HepG2 (cell line): ENCODE measurements around the gene INAFM2. TPM values are rescaled to one million over a fixed set of nuclear protein-coding genes. Genes with fewer than 3 reads are reported as not detected.

Source experiments
- CENPX ChIP-seq: sonication (generic); formaldehyde crosslinking; IDR thresholded peaks from 2 replicates; pipeline ENCODE4 v1.9.0; 2021; ENCODE audit warnings: mild to moderate bottlenecking, missing genetic modification reagents, moderate library complexity
- CREB1 ChIP-seq, 2 experiments: fragments of 450-650 bp in 1 of 2; IDR thresholded peaks; 2 replicates each; pipeline ENCODE4 v1.6.1; 2016 to 2017; ENCODE audit warnings: control low read depth in 1 of 2, mild to moderate bottlenecking in 1 of 2, missing compliant biosample characterization in 1 of 2, missing genetic modification characterization in 1 of 2
- GTF2F1 ChIP-seq: fragments of 150-350 bp; IDR thresholded peaks from 2 replicates; pipeline ENCODE4 v1.6.1; 2014; ENCODE audit warnings: low read length
- MAFG ChIP-seq: sonication (generic); formaldehyde crosslinking; IDR thresholded peaks from 2 replicates; pipeline ENCODE4 v1.5.1; 2020; ENCODE audit warnings: mild to moderate bottlenecking, missing genetic modification reagents
- MATR3 ChIP-seq: sonication (generic); formaldehyde crosslinking; IDR thresholded peaks from 2 replicates; pipeline ENCODE4 v1.4.0; 2020; ENCODE audit warnings: missing genetic modification reagents
- MXI1 ChIP-seq: IDR thresholded peaks from 3 replicates; pipeline ENCODE4 v1.6.1; 2012; ENCODE audit warnings: low read depth, low read length, inconsistent platforms, borderline replicate concordance
- REL ChIP-seq: sonication (generic); formaldehyde crosslinking; conservative IDR thresholded peaks from 2 replicates; pipeline ENCODE4 v1.8.0; 2022; ENCODE audit warnings: mild to moderate bottlenecking, missing genetic modification reagents, moderate library complexity
- TEAD3 ChIP-seq: optimal IDR thresholded peaks from 2 replicates; pipeline ENCODE3; 2016; ENCODE audit warnings: borderline replicate concordance
- ZBTB3 ChIP-seq: sonication (generic); formaldehyde crosslinking; IDR thresholded peaks from 2 replicates; pipeline ENCODE4 v1.4.0; 2020; ENCODE audit warnings: low read depth, mild to moderate bottlenecking, moderate library complexity, missing genetic modification reagents, borderline replicate concordance
- ZFP36L2 ChIP-seq: sonication (generic); formaldehyde crosslinking; IDR thresholded peaks from 2 replicates; pipeline ENCODE4 v1.4.0; 2020; ENCODE audit warnings: missing genetic modification reagents
- ZNF17 ChIP-seq: sonication (generic); formaldehyde crosslinking; IDR thresholded peaks from 2 replicates; pipeline ENCODE4 v1.5.0; 2020; ENCODE audit warnings: mild to moderate bottlenecking, missing genetic modification reagents
- ZNF670 ChIP-seq: sonication (generic); formaldehyde crosslinking; IDR thresholded peaks from 2 replicates; pipeline ENCODE4 v1.8.0; 2022; ENCODE audit warnings: mild to moderate bottlenecking, missing genetic modification reagents, borderline replicate concordance
- polyA plus RNA-seq, 8 experiments: library from polyadenylated mRNA; depleted of rRNA in 3 of 8; stranded (reverse) in 7 of 8; unstranded in 1 of 8; fragments of >200 nt; fragmentation: Illumina TruSeq in 4 of 8; extraction: Trizol in 4 of 8; gene quantifications; 2 replicates each; pipeline versions ENCODE4 v1.2.1 to v1.2.3, GENCODE V29; 2011 to 2016; ENCODE audit warnings: low read depth in 4 of 8, missing spikeins in 1 of 8, mixed read lengths in 1 of 8; ENCODE audit not compliant: insufficient read depth in 1 of 8
- total RNA-seq, 5 experiments: library from RNA; depleted of rRNA; stranded (reverse); fragments of >200 nt; fragmentation: Illumina TruSeq; extraction: Trizol; gene quantifications; 2 replicates each; pipeline ENCODE4 v1.2.3, GENCODE V29; 2016; ENCODE audit warnings: low read depth in 1 of 5
- TF ChIP-seq, protein P1 (sequence below): sonication (generic); formaldehyde crosslinking; IDR thresholded peaks from 2 replicates; pipeline ENCODE4 v1.4.0; 2020; ENCODE audit warnings: mild to moderate bottlenecking, missing genetic modification reagents
- TF ChIP-seq, protein P2 (sequence below): sonication (generic); formaldehyde crosslinking; IDR thresholded peaks from 2 replicates; pipeline ENCODE4; 2020; ENCODE audit warnings: missing genetic modification reagents, mild to moderate bottlenecking, borderline replicate concordance
- TF ChIP-seq, protein P3 (sequence below): sonication (generic); formaldehyde crosslinking; IDR thresholded peaks from 2 replicates; pipeline ENCODE4 v1.8.0; 2022; ENCODE audit warnings: missing genetic modification reagents, low read depth, mild to moderate bottlenecking, borderline replicate concordance
- TF ChIP-seq, protein P4 (sequence below): sonication (generic); formaldehyde crosslinking; IDR thresholded peaks from 2 replicates; pipeline ENCODE4 v1.4.0; 2020; ENCODE audit warnings: missing genetic modification reagents

Gene INAFM2
- total and polyA plus RNA-seq, 2 of the 13 experiments (the other 11 are each of a cell fraction or from before 2014, with no cell fraction given) = 5.5 to 6.5 TPM

DNA sequence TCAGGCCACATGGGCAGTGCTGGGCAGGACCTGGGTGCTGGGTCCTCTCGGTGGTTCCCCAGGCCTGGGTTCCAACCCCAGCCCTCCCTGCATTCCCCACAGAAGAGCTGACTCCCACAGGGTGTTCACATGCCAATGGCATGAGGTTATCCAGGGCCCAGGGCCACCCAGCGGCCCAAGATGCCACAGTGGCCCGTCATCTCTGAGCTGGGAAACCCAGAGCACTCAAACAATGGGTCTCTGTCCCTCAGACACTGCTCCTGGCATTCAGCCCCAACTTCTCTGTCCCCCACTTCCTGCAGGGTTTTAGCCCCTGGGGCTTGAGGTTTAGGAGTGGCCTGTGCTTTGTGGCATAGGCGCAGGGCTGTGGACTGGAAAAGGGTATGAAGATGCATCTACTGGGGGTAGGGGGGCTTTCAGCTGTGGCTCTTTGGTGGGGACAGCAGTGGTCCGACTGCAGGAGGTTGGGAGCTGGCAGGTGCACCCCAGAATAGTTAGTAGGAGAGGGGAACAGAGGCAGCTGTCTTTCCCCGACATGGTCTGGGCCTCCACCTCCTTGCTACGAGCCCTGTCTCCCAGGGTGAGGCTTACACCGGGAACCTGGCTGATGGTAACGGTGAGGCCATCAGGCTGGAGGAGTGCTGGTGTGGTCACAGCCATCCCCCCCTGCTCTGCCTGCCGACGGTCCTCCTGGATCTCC, 15.6 kb downstream of the INAFM2 start (continued):
- TF ChIP-seq ZFP36L2 (CRISPR knock-in tag) (no peak), TEAD3 (CRISPR knock-in tag) (peak; percentile 81), MXI1 (no peak), MAFG (CRISPR knock-in tag) (no peak), ZBTB3 (CRISPR knock-in tag) (no peak), CREB1 (IDR thresholded peaks at IDR 0.05) (no peak), CREB1 (CRISPR knock-in tag; IDR thresholded peaks at IDR 0.05) (no peak), ZNF670 (CRISPR knock-in tag) (no peak), CENPX (no peak), GTF2F1 (no peak), REL (CRISPR knock-in tag) (no peak), MATR3 (CRISPR knock-in tag) (no peak), ZNF17 (CRISPR knock-in tag) (no peak)
- TF ChIP-seq, protein P1, sequence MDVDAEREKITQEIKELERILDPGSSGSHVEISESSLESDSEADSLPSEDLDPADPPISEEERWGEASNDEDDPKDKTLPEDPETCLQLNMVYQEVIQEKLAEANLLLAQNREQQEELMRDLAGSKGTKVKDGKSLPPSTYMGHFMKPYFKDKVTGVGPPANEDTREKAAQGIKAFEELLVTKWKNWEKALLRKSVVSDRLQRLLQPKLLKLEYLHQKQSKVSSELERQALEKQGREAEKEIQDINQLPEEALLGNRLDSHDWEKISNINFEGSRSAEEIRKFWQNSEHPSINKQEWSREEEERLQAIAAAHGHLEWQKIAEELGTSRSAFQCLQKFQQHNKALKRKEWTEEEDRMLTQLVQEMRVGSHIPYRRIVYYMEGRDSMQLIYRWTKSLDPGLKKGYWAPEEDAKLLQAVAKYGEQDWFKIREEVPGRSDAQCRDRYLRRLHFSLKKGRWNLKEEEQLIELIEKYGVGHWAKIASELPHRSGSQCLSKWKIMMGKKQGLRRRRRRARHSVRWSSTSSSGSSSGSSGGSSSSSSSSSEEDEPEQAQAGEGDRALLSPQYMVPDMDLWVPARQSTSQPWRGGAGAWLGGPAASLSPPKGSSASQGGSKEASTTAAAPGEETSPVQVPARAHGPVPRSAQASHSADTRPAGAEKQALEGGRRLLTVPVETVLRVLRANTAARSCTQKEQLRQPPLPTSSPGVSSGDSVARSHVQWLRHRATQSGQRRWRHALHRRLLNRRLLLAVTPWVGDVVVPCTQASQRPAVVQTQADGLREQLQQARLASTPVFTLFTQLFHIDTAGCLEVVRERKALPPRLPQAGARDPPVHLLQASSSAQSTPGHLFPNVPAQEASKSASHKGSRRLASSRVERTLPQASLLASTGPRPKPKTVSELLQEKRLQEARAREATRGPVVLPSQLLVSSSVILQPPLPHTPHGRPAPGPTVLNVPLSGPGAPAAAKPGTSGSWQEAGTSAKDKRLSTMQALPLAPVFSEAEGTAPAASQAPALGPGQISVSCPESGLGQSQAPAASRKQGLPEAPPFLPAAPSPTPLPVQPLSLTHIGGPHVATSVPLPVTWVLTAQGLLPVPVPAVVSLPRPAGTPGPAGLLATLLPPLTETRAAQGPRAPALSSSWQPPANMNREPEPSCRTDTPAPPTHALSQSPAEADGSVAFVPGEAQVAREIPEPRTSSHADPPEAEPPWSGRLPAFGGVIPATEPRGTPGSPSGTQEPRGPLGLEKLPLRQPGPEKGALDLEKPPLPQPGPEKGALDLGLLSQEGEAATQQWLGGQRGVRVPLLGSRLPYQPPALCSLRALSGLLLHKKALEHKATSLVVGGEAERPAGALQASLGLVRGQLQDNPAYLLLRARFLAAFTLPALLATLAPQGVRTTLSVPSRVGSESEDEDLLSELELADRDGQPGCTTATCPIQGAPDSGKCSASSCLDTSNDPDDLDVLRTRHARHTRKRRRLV (CRISPR knock-in tag) = no peak
- TF ChIP-seq, protein P2, sequence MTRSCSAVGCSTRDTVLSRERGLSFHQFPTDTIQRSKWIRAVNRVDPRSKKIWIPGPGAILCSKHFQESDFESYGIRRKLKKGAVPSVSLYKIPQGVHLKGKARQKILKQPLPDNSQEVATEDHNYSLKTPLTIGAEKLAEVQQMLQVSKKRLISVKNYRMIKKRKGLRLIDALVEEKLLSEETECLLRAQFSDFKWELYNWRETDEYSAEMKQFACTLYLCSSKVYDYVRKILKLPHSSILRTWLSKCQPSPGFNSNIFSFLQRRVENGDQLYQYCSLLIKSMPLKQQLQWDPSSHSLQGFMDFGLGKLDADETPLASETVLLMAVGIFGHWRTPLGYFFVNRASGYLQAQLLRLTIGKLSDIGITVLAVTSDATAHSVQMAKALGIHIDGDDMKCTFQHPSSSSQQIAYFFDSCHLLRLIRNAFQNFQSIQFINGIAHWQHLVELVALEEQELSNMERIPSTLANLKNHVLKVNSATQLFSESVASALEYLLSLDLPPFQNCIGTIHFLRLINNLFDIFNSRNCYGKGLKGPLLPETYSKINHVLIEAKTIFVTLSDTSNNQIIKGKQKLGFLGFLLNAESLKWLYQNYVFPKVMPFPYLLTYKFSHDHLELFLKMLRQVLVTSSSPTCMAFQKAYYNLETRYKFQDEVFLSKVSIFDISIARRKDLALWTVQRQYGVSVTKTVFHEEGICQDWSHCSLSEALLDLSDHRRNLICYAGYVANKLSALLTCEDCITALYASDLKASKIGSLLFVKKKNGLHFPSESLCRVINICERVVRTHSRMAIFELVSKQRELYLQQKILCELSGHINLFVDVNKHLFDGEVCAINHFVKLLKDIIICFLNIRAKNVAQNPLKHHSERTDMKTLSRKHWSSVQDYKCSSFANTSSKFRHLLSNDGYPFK (CRISPR knock-in tag) = no peak
- TF ChIP-seq, protein P3, sequence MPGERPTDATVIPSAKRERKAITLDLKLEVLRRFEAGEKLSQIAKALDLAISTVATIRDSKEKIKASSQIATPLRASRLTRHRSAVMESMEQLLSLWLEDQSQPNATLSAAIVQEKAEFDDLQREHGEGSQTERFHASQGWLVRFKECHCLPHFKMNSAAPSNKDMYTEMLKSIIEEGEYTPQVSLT (CRISPR knock-in tag) = no peak
- TF ChIP-seq, protein P4, sequence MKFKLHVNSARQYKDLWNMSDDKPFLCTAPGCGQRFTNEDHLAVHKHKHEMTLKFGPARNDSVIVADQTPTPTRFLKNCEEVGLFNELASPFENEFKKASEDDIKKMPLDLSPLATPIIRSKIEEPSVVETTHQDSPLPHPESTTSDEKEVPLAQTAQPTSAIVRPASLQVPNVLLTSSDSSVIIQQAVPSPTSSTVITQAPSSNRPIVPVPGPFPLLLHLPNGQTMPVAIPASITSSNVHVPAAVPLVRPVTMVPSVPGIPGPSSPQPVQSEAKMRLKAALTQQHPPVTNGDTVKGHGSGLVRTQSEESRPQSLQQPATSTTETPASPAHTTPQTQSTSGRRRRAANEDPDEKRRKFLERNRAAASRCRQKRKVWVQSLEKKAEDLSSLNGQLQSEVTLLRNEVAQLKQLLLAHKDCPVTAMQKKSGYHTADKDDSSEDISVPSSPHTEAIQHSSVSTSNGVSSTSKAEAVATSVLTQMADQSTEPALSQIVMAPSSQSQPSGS (CRISPR knock-in tag) = peak; percentile 60; the same call in 1 of the 2 replicates
